Measurements from ENCODE around the gene PRKACA. TPM values are rescaled to one million over a fixed set of nuclear protein-coding genes. Genes with fewer than 3 reads are reported as not detected.

The PRKACA gene
- total and polyA plus RNA-seq, 10 of the 15 experiments (the other 5 are each of a cell fraction or from before 2014, with no cell fraction given) = 0.53 to 68.5 (median 11.2) TPM

GRCh38 chr19:14081797-14082674 lies 35.5 kb downstream of the PRKACA start (continued):
- TF ChIP-seq ASH2L (IDR thresholded peaks at IDR 0.05; ENCODE audit: borderline replicate concordance, low read depth) (no peak), HDGF (IDR thresholded peaks at IDR 0.05) (peak; percentile 61), BMI1 (IDR thresholded peaks at IDR 0.05; ENCODE audit: borderline replicate concordance) (no peak), BHLHE40 (IDR thresholded peaks at IDR 0.05; ENCODE audit: borderline replicate concordance in 1 of 2, low read depth in 2 of 2, low read length in 1 of 2) (peak in 1 of 2 experiments; percentile 60; a peak in 1 of 4 replicates), JUND (IDR thresholded peaks at IDR 0.05; ENCODE audit: low read depth, low read length) (no peak), CHD2 (IDR thresholded peaks at IDR 0.05; ENCODE audit: borderline replicate concordance, low read depth, low read length) (no peak), LARP7 (IDR thresholded peaks at IDR 0.05) (peak; percentile 88), PAX8 (IDR thresholded peaks at IDR 0.05) (no peak), SKIL (IDR thresholded peaks at IDR 0.05; ENCODE audit: low read depth, poor library complexity, severe bottlenecking) (peak; percentile 34), RFX5 (IDR thresholded peaks at IDR 0.05; ENCODE audit: low read depth, low read length) (no peak), MYB (IDR thresholded peaks at IDR 0.05; ENCODE audit: borderline replicate concordance, low read depth, low read length) (no peak), ZNF24 (IDR thresholded peaks at IDR 0.05) (no peak), ZNF687 (IDR thresholded peaks at IDR 0.05) (0 out of 2 replicates have a peak, but pooled peaks have one; percentile 16), RCOR1 (conservative IDR thresholded peaks at IDR 0.05; ENCODE audit: low read depth, low read length) (no peak), DPF2 (IDR thresholded peaks at IDR 0.05) (peak; percentile 94), E2F8 (IDR thresholded peaks at IDR 0.05; ENCODE audit: low read depth, partially characterized antibody) (no peak), GATAD2B (conservative IDR thresholded peaks at IDR 0.05; ENCODE audit: low read depth) (peak; percentile 89), SIN3A (IDR thresholded peaks at IDR 0.05; ENCODE audit: low read depth, low read length) (0 out of 2 replicates have a peak, but pooled peaks have one; percentile 1), ZNF622 (IDR thresholded peaks at IDR 0.05) (no peak), ZNF217 (IDR thresholded peaks at IDR 0.05) (0 out of 2 replicates have a peak, but pooled peaks have one; percentile 30)

Measured in GM12878 (cell line).